Glutamatergic neuron (in vitro differentiated cells): Measurements from ENCODE around the gene RPS18. TPM values are rescaled to one million over a fixed set of nuclear protein-coding genes. Genes with fewer than 3 reads are reported as not detected.
"Not testable (repeated sequence)": the region's sequence is repeated elsewhere in the genome, so short reads cannot be mapped to it uniquely, and the experiment has no call there.

Experiments used
- DNase-seq: peaks from one replicate; pipeline ENCODE4 v3.0.0; 2022
- H3K27ac Mint-ChIP-seq: one replicate; pipeline ENCODE4 v1.8.0; 2020; ENCODE audit warnings: mild to moderate bottlenecking, mixed read lengths, inconsistent platforms; ENCODE audit not compliant: unreplicated experiment
- H3K27me3 Mint-ChIP-seq: one replicate; pipeline ENCODE4 v1.8.0; 2020; ENCODE audit warnings: mild to moderate bottlenecking, moderate library complexity, mixed read lengths, inconsistent platforms; ENCODE audit not compliant: unreplicated experiment
- H3K36me3 Mint-ChIP-seq: one replicate; pipeline ENCODE4 v1.8.0; 2020; ENCODE audit warnings: mild to moderate bottlenecking, mixed read lengths, inconsistent platforms; ENCODE audit not compliant: unreplicated experiment
- H3K4me1 Mint-ChIP-seq: one replicate; pipeline ENCODE4 v1.8.0; 2020; ENCODE audit warnings: mild to moderate bottlenecking, low read depth, mixed read lengths, inconsistent platforms; ENCODE audit not compliant: unreplicated experiment
- H3K4me3 Mint-ChIP-seq: one replicate; pipeline ENCODE4 v1.8.0; 2020; ENCODE audit warnings: mild to moderate bottlenecking, mixed read lengths, inconsistent platforms; ENCODE audit not compliant: unreplicated experiment
- H3K9me3 Mint-ChIP-seq: one replicate; pipeline ENCODE4 v1.8.0; 2020; ENCODE audit warnings: mild to moderate bottlenecking, moderate library complexity, mixed read lengths, inconsistent platforms; ENCODE audit not compliant: unreplicated experiment
- total RNA-seq: library from RNA; stranded (reverse); fragmentation: NEBNext Ultra II Directional; extraction: Animal tissue kit (Norgen Biotek cat#: 25700); gene quantifications from one replicate; pipeline ENCODE4 v1.2.1, GENCODE V29; 2021; ENCODE audit not compliant: unreplicated experiment
- TF ChIP-seq, protein P1 (sequence below): fragments of 200-600 bp; sonication (generic); IDR thresholded peaks from one replicate; pipeline ENCODE4 v1.5.0; 2021; ENCODE audit not compliant: partially characterized antibody, unreplicated experiment

The RPS18 gene
- total RNA-seq, 1 donor from 2014 or later = 1,024 TPM

- no peaks in the 10 kb centered on the region for H3K36me3 Mint-ChIP-seq
- H3K27me3 Mint-ChIP-seq = peaks cover 14% of the 10 kb centered on the region
- H3K4me3 Mint-ChIP-seq = peak overlapping the region; percentile 98
- peaks cover 4% of the 10 kb centered on the region for H3K9me3 Mint-ChIP-seq
- H3K27ac Mint-ChIP-seq = peak overlapping the region; percentile 100
- no peak for DNase-seq
- TF ChIP-seq, protein P1, sequence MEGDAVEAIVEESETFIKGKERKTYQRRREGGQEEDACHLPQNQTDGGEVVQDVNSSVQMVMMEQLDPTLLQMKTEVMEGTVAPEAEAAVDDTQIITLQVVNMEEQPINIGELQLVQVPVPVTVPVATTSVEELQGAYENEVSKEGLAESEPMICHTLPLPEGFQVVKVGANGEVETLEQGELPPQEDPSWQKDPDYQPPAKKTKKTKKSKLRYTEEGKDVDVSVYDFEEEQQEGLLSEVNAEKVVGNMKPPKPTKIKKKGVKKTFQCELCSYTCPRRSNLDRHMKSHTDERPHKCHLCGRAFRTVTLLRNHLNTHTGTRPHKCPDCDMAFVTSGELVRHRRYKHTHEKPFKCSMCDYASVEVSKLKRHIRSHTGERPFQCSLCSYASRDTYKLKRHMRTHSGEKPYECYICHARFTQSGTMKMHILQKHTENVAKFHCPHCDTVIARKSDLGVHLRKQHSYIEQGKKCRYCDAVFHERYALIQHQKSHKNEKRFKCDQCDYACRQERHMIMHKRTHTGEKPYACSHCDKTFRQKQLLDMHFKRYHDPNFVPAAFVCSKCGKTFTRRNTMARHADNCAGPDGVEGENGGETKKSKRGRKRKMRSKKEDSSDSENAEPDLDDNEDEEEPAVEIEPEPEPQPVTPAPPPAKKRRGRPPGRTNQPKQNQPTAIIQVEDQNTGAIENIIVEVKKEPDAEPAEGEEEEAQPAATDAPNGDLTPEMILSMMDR = no peak
- H3K4me1 Mint-ChIP-seq = peaks cover 26% of the 10 kb centered on the region
These were observed 627 bp downstream of the RPS18 start for GRCh38 chr6:33272275-33273128.

DNA sequence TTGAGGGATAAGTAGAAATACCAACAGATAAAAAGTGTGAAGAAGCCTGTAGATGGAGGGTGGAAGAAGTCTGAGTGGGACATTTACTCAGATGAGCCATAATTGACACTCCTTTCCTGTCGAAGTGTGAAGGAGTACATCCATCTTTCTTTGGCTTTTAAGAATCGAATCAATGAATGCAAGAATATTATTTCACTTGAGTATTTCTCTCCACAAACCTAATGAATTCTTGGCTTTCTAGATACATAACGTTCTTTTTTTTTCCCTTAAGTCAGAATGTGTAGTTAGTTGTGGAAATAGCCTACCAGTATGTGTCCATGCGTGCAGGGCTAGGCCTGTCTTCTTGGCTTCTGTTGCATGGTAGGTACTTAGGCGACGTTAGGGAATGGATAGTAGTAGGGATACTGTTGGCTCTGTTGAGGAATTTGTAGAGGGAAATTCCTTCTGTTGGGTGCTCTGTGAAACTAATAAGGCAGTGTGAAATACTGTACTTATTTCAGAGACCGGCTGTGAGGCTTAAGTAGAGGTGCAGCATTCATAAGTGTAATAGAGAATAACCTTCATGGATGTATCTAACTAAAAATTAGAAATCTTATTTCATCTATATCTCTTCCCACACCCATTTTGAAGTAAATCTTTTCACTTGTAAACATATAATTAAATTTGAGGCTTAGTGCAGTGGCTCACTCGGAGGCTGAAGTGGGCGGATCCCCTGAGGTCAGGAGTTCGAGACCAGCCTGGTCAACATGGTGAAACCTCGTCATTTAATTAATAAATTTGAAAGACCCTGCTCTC lies 1.5 kb downstream of the RPS18 start:
- H3K36me3 Mint-ChIP-seq = no peaks in the 10 kb centered on the region
- DNase-seq = no peak
- H3K27ac Mint-ChIP-seq = peak overlapping the region; percentile 59
- peaks cover 12% of the 10 kb centered on the region for H3K27me3 Mint-ChIP-seq
- peaks cover 4% of the 10 kb centered on the region for H3K9me3 Mint-ChIP-seq
- H3K4me3 Mint-ChIP-seq = peak overlapping the region; percentile 98
- H3K4me1 Mint-ChIP-seq = peaks cover 28% of the 10 kb centered on the region
- TF ChIP-seq, protein P1 = no peak

DNA sequence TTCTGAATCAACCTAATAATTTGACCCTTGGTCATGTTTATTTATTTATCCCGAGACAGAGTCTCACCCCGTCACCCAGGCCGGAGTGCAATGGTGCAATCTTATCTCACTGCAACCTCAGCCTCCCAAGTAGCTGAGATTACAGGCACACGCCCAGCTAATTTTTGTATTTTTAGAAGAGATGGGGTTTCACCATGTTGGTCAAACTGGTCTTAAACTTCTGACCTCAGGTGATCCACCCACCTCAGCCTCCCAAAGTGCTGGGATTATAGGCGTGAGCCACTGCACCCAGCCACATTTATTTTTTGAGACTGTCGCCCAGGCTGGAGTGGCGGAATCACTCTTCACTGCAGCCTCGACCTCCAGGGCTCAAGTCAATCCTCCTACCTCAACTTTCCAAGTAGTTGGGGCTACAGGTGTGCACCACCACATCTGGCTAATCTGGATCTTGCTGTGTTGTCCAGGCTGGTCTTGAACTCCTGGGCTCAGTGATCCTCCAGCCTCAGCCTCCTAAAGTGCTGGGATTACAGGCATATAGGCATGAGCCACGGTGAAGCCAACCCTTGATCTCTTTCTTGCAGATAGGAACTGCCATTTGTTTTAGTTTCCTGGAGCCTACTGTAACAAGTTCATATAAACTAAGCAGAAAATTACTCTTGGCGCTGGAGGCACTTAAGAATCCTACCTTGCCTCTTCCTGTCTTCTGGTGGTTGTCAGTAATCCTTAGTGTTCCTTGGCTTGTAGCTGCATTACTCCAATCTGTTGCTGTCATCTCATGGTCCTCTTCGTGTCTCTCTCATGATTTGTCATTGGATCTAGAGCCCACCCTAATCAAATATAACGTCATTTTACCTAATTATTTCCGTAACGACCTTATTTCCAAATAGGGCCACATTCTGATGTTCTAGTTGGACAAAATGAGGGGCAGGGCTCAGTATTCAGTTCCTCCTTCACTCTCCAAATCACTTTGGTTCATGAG lies 2.3 kb downstream of the RPS18 start:
- H3K4me1 Mint-ChIP-seq = peaks cover 35% of the 10 kb centered on the region

GRCh38 chr6:33275795-33276580 lies 4.1 kb downstream of the RPS18 start:
- Mint-ChIP-seq H3K27me3 (peaks cover 12% of the 10 kb centered on the region), H3K4me3 (peak overlapping the region; percentile 90), H3K27ac (peak overlapping the region; percentile 88), H3K4me1 (peaks cover 40% of the 10 kb centered on the region)
- not testable (repeated sequence) for H3K9me3 Mint-ChIP-seq, H3K36me3 Mint-ChIP-seq, DNase-seq

More for the DNA sequence above, 2.3 kb downstream of the RPS18 start:
- H3K36me3 Mint-ChIP-seq = no peaks in the 10 kb centered on the region
- TF ChIP-seq, protein P1 = no peak
- peaks cover 12% of the 10 kb centered on the region for H3K27me3 Mint-ChIP-seq
- H3K9me3 Mint-ChIP-seq = peaks cover 4% of the 10 kb centered on the region
- DNase-seq = no peak
- peak overlapping the region; percentile 98 for H3K4me3 Mint-ChIP-seq
- peak overlapping the region; percentile 9 for H3K27ac Mint-ChIP-seq
